ENCODE measurements around the gene DYRK2.

DNA sequence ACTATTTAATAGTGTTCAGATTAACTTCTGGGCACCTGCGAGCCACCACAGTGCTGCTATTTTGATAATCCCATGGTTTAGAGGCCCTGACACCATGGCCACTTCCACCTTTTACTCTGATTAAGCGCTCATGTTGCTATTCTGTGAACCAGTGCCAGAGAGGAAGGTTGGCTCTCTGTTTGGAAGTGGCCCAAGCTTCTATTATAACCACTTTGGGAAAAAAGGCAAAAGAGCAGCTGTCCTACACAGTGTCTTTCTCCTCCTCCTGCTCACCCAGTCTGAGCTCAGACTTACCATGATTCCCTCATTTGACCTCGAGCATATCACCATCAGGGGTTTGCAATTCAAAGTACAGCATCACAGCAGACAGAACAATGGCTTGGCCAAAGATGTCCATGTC lies 23.3 kb downstream of the DYRK2 start:
- TF ChIP-seq, protein P1, sequence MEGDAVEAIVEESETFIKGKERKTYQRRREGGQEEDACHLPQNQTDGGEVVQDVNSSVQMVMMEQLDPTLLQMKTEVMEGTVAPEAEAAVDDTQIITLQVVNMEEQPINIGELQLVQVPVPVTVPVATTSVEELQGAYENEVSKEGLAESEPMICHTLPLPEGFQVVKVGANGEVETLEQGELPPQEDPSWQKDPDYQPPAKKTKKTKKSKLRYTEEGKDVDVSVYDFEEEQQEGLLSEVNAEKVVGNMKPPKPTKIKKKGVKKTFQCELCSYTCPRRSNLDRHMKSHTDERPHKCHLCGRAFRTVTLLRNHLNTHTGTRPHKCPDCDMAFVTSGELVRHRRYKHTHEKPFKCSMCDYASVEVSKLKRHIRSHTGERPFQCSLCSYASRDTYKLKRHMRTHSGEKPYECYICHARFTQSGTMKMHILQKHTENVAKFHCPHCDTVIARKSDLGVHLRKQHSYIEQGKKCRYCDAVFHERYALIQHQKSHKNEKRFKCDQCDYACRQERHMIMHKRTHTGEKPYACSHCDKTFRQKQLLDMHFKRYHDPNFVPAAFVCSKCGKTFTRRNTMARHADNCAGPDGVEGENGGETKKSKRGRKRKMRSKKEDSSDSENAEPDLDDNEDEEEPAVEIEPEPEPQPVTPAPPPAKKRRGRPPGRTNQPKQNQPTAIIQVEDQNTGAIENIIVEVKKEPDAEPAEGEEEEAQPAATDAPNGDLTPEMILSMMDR (conservative IDR thresholded peaks at IDR 0.05; ENCODE audit: low read depth, low read length), result no peak
- no peak for TF ChIP-seq EZH2 (IDR thresholded peaks at IDR 0.05; ENCODE audit: low read length, unreplicated experiment)
